Pancreas (tissue), 10 donors: Measurements from ENCODE around the gene RNF145. TPM values are rescaled to one million over a fixed set of nuclear protein-coding genes. Genes with fewer than 3 reads are reported as not detected.

ENCODE experiments used
- ATAC-seq, 4 donors: fragments of 200-7000 bp; cut with Tn5 transposase; one replicate each; pipeline versions ENCODE4 v1.8.0 to v1.9.1; 2020; ENCODE audit warnings: mild to moderate bottlenecking in 4 of 4, moderate library complexity in 4 of 4
- DNase-seq, 6 donors: peaks; one replicate each; pipeline ENCODE4 v3.0.0-alpha.2; 2020
- FAIRE-seq: peaks from 2 replicates; lab custom pipeline; 2012; peaks lifted over from hg19 to GRCh38; lab: Jason Lieb, UNC
- H3K27ac ChIP-seq, 4 donors: fragments of 200-600 bp; sonication (generic); 1 replicate in 3 of 4; 2 replicates in 1 of 4; pipeline versions ENCODE4 v1.5.0 to v1.8.0; 2020
- H3K27me3 ChIP-seq, 4 donors: fragments of 200-600 bp; one replicate each; pipeline ENCODE4 v1.8.0; 2021
- H3K36me3 ChIP-seq, 3 donors: fragments of 200-600 bp; sonication (generic) in 1 of 3; one replicate each; pipeline versions ENCODE4 v1.5.0 to v1.8.0; 2020 to 2021
- H3K4me1 ChIP-seq, 3 donors: fragments of 200-600 bp; one replicate each; pipeline ENCODE4 v1.8.0; 2021
- H3K4me3 ChIP-seq, 4 donors: fragments of 200-600 bp; sonication (generic) in 2 of 4; one replicate each; pipeline versions ENCODE4 v1.5.0 to v1.8.0; 2020 to 2021
- H3K9me3 ChIP-seq, 4 donors: fragments of 200-600 bp; one replicate each; pipeline ENCODE4 v1.8.0; 2021
- CTCF ChIP-seq, 4 donors: fragments of 200-600 bp; sonication (generic) in 3 of 4; IDR thresholded peaks; one replicate each; pipeline versions ENCODE4 v1.5.0 to v1.8.0; 2021; ENCODE audit warnings: antibody characterized with exemption in 4 of 4
- WGBS, 2 donors: extraction: QIAGEN DNeasy Blood & Tissue Kit; methylation state at CpG; one replicate each; pipeline ENCODE4 v1.1.7; 2013; 5-methylcytosine and 5-hydroxymethylcytosine counted together
- intact Hi-C, 3 donors: fragments of 100-400 bp; cut with DNase I; formaldehyde crosslinking; loops; one replicate each; pipeline versions ENCODE4 v1.11.1 to v1.14.2; 2022
- polyA plus RNA-seq, 2 donors: library from polyadenylated mRNA; stranded (reverse); fragments of 200-250 nt; gene quantifications; one replicate each; pipeline ENCODE4 v1.2.3, GENCODE V29; 2013
- total RNA-seq, 6 donors: library from RNA; stranded (reverse); fragmentation: NEBNext Ultra II Directional in 4 of 6; extraction: Animal tissue kit (Norgen Biotek cat#: 25700) in 4 of 6; gene quantifications; one replicate each; pipeline versions ENCODE4 v1.2.1 to v1.2.4, GENCODE V29; 2021 to 2023
- donor health status: healthy with polysubstance abuse.
- donor health status: DM: no; HTN: no; CAD: no; lungs with moderate emphysema.
- donor health status: DM: no; HTN: no; CAD: no.
- donor health status: control.
- donor health status: control.
- donor health status: Bipolar disorder and iron deficiency.
- donor health status: DM: yes; HTN: yes; CAD: no.
- donor health status: DM: no; HTN: no; CAD: no.
- donor health status: DM: no; HTN: no; CAD: no.
- donor health status: DM: yes; HTN: yes; CAD: no.

The RNF145 gene
- total and polyA plus RNA-seq, 8 donors: 6.9 to 33.6 (median 14.5) TPM

- ATAC-seq (no peak), DNase-seq (no peak), FAIRE-seq (no peak)
- Histone ChIP-seq H3K9me3 (no peaks in the 10 kb centered on the region), H3K36me3 (no peaks in the 10 kb centered on the region), H3K27me3 (peaks cover 0 to 10% (median 0%) of the 10 kb centered on the region in 4 donors), H3K27ac (no peak overlapping the region), H3K4me3 (no peak overlapping the region), H3K4me1 (no peaks in the 10 kb centered on the region)
- intact Hi-C loops: no loop called here
- WGBS, 2 donors: 0 to 24% methylated on average over 1 of the region's 1 CpG
- no peak for TF ChIP-seq CTCF (IDR thresholded peaks at IDR 0.05)
Measured at GRCh38 chr5:159252195-159252594, 42.8 kb upstream of the RNF145 start.

- Histone ChIP-seq H3K36me3 (no peaks in the 10 kb centered on the region), H3K27ac (no peak overlapping the region), H3K9me3 (no peaks in the 10 kb centered on the region), H3K4me1 (no peaks in the 10 kb centered on the region), H3K4me3 (no peak overlapping the region), H3K27me3 (peaks cover 0 to 4% (median 2%) of the 10 kb centered on the region in 4 donors)
- DNase-seq (no peak), FAIRE-seq (no peak), ATAC-seq (no peak)
- no peak for TF ChIP-seq CTCF (IDR thresholded peaks at IDR 0.05)
- WGBS, 2 donors: 50 to 63% methylated on average over 2 of the region's 2 CpGs
- intact Hi-C loops: no loop called here
Measured at GRCh38 chr5:159249158-159249557, 39.8 kb upstream of the RNF145 start.

- intact Hi-C loops: no loop called here
- DNase-seq: no peak
- Histone ChIP-seq H3K9me3 (no peaks in the 10 kb centered on the region), H3K4me1 (no peaks in the 10 kb centered on the region), H3K36me3 (no peaks in the 10 kb centered on the region), H3K4me3 (no peak overlapping the region), H3K27me3 (peaks cover 0 to 4% (median 2%) of the 10 kb centered on the region in 4 donors), H3K27ac (no peak overlapping the region)
- ATAC-seq: no peak
- no peak for TF ChIP-seq CTCF (IDR thresholded peaks at IDR 0.05)
- no peak for FAIRE-seq
Measured at GRCh38 chr5:159244890-159245289, 35.5 kb upstream of the RNF145 start.

GRCh38 chr5:159244163-159244562 is 34.8 kb upstream of the RNF145 start:
- DNase-seq (no peak), ATAC-seq (no peak), FAIRE-seq (no peak)
- H3K36me3 ChIP-seq: no peaks in the 10 kb centered on the region
- WGBS, 2 donors: 57 to 67% methylated on average over 3 of the region's 3 CpGs
- H3K4me3 ChIP-seq: no peak overlapping the region
- TF ChIP-seq CTCF (IDR thresholded peaks at IDR 0.05): no peak
- H3K9me3 ChIP-seq: no peaks in the 10 kb centered on the region
- H3K27ac ChIP-seq: no peak overlapping the region
- peaks cover 0 to 4% (median 2%) of the 10 kb centered on the region in 4 donors for H3K27me3 ChIP-seq
- H3K4me1 ChIP-seq: no peaks in the 10 kb centered on the region
- intact Hi-C loops: no loop called here

- no peaks in the 10 kb centered on the region for H3K4me1 ChIP-seq
- TF ChIP-seq CTCF (IDR thresholded peaks at IDR 0.05): no peak
- no peak for ATAC-seq
- no peaks in the 10 kb centered on the region for H3K9me3 ChIP-seq
- no peak overlapping the region for H3K4me3 ChIP-seq
- peaks cover 0 to 4% (median 2%) of the 10 kb centered on the region in 4 donors for H3K27me3 ChIP-seq
- DNase-seq: no peak
- H3K27ac ChIP-seq: no peak overlapping the region
- intact Hi-C loops: no loop called here
- FAIRE-seq: no peak
- no peaks in the 10 kb centered on the region for H3K36me3 ChIP-seq
Measured at GRCh38 chr5:159243385-159243784, 34.0 kb upstream of the RNF145 start.
